Panc1 (cell line): ENCODE results near the gene CCN5.

Experiments used
- CTCF ChIP-seq: fragments of 450-650 bp; IDR thresholded peaks from 2 replicates; pipeline ENCODE4 v1.5.1; 2017; ENCODE audit warnings: mild to moderate bottlenecking
- POLR2AphosphoS5 ChIP-seq: IDR thresholded peaks from 2 replicates; pipeline ENCODE4 v1.6.1; 2012; ENCODE audit warnings: mild to moderate bottlenecking, low read depth, low read length, moderate library complexity
- REST ChIP-seq, 2 experiments: IDR thresholded peaks; 2 replicates each; pipeline ENCODE4 v1.6.1; 2011 to 2012; ENCODE audit warnings: low read depth in 2 of 2, control low read depth in 1 of 2, low read length in 1 of 2, mild to moderate bottlenecking in 1 of 2, moderate library complexity in 1 of 2; ENCODE audit not compliant: insufficient read depth in 1 of 2
- SIN3A ChIP-seq: IDR thresholded peaks from 2 replicates; pipeline ENCODE4 v1.6.1; 2012; ENCODE audit warnings: low read depth, mild to moderate bottlenecking, low read length, moderate library complexity, borderline replicate concordance; ENCODE audit not compliant: insufficient read depth
- TCF7L2 ChIP-seq: IDR thresholded peaks from 2 replicates; pipeline ENCODE4 v1.6.1; 2011; ENCODE audit warnings: mild to moderate bottlenecking, low read depth, low read length, inconsistent platforms

- TF ChIP-seq CTCF = no peak
- no peak for TF ChIP-seq POLR2AphosphoS5
- no peak for TF ChIP-seq REST (IDR thresholded peaks at IDR 0.05; ENCODE audit: insufficient read depth in 1 of 2, low read depth in 2 of 2, low read length in 1 of 2)
- no peak for TF ChIP-seq SIN3A
- no peak for TF ChIP-seq TCF7L2
Observed at GRCh38 chr20:44690781-44691423, 24.3 kb upstream of the CCN5 start.
